GM10248 (cell line): ENCODE results near the gene NFATC2.
"Not testable (repeated sequence)": the region's sequence is repeated elsewhere in the genome, so short reads cannot be mapped to it uniquely, and the experiment has no call there.

Experiments
- CTCF ChIA-PET: fragments of 300-600 bp; sonication (Branson Sonifier 250); formaldehyde crosslinking; extraction: SDS; loops from one replicate; lab custom pipeline; 2021; ENCODE audit warnings: antibody characterized with exemption; lab: Yijun Ruan, JAX
- POLR2A ChIA-PET: fragments of 350-650 bp; sonication (Branson Sonifier 250); formaldehyde crosslinking; extraction: SDS; loops from one replicate; lab custom pipeline; 2020; ENCODE audit warnings: antibody characterized with exemption; lab: Yijun Ruan, JAX
- DNase-seq: peaks from one replicate; pipeline ENCODE4 v3.0.0; 2012; ENCODE audit errors: extremely low spot score
- TF ChIP-seq, protein P1 (sequence below): IDR thresholded peaks from 2 replicates; pipeline ENCODE4 v1.5.1; 2012; ENCODE audit warnings: mild to moderate bottlenecking, low read depth; ENCODE audit errors: extremely low read depth, missing control alignments, control extremely low read depth

The NFATC2 gene

DNA sequence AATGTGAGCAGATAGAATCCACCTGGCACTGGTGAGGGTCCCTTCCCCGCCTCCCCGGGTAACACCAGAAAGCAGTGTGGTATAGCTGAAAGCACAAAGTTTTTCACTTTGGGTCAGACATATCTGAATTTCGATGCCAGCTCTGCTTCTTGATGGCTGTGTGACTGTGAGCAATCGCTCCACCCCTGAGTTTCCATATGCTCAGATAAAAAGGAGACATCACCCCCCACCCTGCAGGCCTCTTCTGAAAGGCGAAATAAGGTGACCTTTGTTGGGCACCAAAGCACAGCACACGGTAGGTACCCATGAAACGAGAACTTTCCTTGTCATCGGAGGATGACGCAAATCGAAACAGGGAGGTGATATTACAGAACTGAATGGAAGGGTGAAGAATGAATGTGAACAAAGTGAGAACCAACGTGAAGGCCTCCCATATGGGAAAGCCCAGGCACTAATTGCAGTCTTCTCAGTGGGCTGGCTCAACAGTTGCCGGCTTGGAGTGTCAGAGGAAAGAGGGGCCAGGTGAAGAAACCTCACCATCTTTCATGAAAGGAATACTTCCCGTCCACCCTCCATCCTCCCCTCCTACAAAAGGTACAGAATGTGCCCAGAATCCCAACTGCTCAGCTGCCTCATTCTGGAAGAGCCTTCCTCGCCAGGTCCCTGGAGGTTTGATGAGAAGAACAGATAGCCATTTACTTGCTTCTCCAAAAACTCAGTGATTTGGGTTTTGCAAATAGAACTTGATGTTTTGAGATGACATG is 61.8 kb downstream of the NFATC2 start:
- CTCF ChIA-PET, result interaction anchor here (1.5 to 1.6 kb wide), 2 partner anchors 13 to 114 kb away, joined by 3 to 6 read pairs; no protein-coding TSS in a partner anchor
- peak; percentile 64 for DNase-seq
- POLR2A ChIA-PET, result no interaction called here
- TF ChIP-seq, protein P1, sequence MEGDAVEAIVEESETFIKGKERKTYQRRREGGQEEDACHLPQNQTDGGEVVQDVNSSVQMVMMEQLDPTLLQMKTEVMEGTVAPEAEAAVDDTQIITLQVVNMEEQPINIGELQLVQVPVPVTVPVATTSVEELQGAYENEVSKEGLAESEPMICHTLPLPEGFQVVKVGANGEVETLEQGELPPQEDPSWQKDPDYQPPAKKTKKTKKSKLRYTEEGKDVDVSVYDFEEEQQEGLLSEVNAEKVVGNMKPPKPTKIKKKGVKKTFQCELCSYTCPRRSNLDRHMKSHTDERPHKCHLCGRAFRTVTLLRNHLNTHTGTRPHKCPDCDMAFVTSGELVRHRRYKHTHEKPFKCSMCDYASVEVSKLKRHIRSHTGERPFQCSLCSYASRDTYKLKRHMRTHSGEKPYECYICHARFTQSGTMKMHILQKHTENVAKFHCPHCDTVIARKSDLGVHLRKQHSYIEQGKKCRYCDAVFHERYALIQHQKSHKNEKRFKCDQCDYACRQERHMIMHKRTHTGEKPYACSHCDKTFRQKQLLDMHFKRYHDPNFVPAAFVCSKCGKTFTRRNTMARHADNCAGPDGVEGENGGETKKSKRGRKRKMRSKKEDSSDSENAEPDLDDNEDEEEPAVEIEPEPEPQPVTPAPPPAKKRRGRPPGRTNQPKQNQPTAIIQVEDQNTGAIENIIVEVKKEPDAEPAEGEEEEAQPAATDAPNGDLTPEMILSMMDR, result no peak

DNA sequence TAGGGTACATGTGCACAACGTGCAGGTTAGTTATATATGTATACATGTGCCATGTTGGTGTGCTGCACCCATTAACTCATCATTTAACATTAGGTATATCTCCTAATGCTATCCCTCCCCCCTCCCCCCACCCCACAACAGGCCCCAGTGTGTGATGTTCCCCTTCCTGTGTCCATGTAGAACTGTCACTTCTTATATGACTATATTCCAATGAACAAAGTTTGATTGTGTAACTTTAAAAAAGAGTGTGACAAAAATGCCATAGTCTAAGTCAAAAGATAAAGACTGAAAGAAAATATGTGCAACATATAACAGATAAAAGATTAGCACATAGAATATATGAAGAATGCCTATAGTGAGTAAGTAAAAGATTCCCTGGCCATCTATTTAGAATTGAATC is 66.4 kb downstream of the NFATC2 start:
- CTCF ChIA-PET, POLR2A ChIA-PET, DNase-seq: not testable (repeated sequence)

DNA sequence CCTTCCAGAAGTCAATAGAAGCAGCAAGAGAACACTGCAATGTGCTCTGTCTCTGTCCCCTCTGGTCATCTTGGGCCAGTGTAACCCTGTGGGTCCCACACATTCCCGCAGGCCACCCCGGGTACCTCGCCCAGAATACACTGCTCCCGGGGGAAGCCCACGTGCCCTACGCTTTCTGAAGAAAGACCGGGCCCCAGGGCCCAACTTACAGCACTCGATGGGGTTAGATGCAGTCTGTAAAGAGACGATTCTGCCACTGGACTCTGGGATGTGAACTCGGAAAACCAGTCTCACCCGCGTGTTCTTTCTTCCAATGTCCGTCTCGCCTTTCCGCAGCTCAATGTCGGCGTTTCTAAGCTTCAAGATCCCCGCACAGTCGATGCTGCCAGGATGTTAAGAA is 68.7 kb downstream of the NFATC2 start:
- TF ChIP-seq, protein P1, result no peak
- POLR2A ChIA-PET, result no interaction called here
- no peak for DNase-seq
- CTCF ChIA-PET, result interaction anchor here (2.0 kb wide), 1 partner anchor 12 kb away, joined by 5 read pairs; no protein-coding TSS in a partner anchor

DNA sequence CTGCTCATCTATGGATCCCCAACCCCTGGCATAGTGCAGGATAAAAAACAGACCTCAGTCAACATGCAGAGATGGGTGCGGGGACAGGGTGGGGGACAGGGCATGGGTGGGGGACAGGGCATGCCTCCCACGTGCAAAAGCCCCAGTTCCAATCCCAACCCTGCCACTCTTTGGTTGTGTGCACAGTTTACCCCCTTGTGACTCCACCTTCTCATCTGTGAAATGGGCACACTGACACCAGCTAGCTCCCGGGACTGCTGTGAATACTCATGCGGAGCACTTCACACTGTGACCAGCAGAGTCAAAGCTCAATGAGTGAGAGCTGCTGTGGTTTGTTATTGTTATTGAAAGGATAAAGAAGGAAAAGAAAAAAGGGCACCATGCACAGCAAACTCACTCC is 69.3 kb downstream of the NFATC2 start:
- TF ChIP-seq, protein P1, result no peak
- CTCF ChIA-PET, result interaction anchor here (1.0 to 2.0 kb wide), 2 partner anchors 13 to 19 kb away, joined by 3 to 5 read pairs; no protein-coding TSS in a partner anchor
- no peak for DNase-seq
- POLR2A ChIA-PET, result no interaction called here

DNA sequence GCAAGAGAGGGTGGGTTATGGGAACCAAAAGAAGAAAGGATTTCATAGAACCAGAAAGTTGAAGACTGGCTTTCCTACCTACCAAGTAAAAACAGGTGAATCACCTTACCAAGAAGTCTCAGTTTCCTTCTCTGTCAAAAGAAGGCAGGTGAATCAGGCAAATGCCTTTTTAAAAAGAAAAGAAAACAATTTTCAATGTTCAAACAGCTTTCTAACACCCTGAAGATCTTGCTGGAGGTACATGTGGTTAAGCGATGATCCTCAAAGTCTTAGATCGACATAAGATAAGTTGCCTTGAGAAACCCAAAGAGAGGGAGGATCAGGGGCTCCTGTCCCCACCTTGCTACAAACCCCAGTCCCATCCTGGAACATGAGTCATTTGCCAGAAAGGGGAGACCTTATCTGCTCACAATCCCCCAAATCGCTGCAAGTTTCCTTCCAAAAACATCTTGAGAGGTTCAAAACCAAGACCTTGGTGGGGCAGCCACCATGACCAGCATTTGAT is 71.6 kb downstream of the NFATC2 start:
- DNase-seq, result no peak
- ChIA-PET CTCF (interaction anchor here (1.4 to 1.5 kb wide), 2 partner anchors 41 to 113 kb away, joined by 3 to 4 read pairs; no protein-coding TSS in a partner anchor), POLR2A (no interaction called here)
- TF ChIP-seq, protein P1, result no peak

DNA sequence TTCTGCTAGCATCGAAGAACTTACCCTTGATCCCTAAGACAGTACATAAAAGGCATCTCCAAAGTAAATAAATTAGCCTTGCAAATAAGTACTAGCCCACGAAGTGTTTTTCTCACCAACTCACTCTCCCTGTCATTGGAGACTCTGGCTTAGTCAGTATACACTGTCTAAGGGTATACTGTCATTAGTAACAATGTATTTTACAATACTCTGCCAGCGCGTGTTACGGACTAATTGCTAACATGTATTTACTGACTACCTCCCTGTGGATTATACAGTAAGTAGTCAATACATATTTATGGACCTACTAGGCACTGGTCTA is 72.1 kb downstream of the NFATC2 start:
- CTCF ChIA-PET, result interaction anchor here (1.4 to 1.5 kb wide), 2 partner anchors 42 to 113 kb away, joined by 3 to 4 read pairs; no protein-coding TSS in a partner anchor
- TF ChIP-seq, protein P1, result no peak
- POLR2A ChIA-PET, result no interaction called here
- no peak for DNase-seq
